ENCODE measurements around the gene MARK3. TPM values are rescaled to one million over a fixed set of nuclear protein-coding genes. Genes with fewer than 3 reads are reported as not detected.

Gene MARK3
- total RNA-seq, 1 donor from 2014 or later: 124 TPM

DNA sequence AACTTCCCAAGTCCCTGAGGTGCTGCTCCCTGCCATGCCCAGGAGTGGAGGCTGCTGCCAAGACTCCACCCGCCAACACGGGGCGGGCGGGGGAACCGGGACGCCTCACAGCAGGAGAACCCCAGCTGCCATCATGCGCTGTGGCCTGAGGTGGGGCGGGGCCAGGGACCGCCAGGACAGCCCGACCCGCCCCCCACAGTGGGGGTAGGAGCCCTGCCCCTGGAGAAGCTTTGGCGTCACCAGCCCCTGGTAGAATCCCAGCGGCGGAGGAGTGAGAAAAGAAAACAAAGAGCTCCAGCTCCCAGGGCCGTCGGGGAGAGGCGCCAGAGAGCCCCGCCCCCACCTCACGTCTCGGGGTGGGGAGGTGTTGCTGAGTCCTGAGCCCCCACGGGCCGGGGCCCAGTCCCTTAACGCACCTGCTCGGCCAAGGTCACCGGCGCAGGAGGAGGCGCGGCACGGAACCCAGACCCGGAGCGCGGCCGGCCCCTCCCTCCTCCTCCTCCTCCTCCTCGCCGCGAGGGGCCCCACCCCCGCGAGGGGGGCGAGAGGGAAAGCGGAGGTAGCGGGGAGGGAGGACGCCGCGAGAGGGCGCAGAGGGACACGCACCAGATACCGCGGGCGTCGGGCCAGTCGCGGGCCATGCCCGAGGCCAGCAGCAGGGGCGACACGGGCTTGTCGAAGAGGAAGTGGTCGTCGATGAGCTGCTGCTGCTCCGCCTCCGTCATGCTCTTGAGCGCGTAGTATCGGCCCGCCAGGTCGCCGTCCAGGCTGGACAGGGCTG is 135.6 kb downstream of the MARK3 start:
- no peak overlapping the region for H3K9ac ChIP-seq (ENCODE audit: low read length)
- peak overlapping the region; percentile 23 for H3K4me3 ChIP-seq (ENCODE audit: insufficient read depth, low read depth, low read length)
- H3K27me3 Mint-ChIP-seq (ENCODE audit: low read depth, unreplicated experiment): peaks cover 6% of the 10 kb centered on the region
- H3K4me1 ChIP-seq (ENCODE audit: insufficient read depth, low read length): peaks cover 34% of the 10 kb centered on the region
- H2AFZ ChIP-seq (ENCODE audit: low read depth, low read length): no peak overlapping the region
- H3K27ac ChIP-seq (ENCODE audit: low read depth, low read length): no peak overlapping the region
- no peak for DNase-seq (ENCODE audit: low read depth)
- H3K36me3 ChIP-seq (ENCODE audit: insufficient read depth, low read length): no peaks in the 10 kb centered on the region
- FAIRE-seq: no peak
- peaks cover 21% of the 10 kb centered on the region for H3K4me1 Mint-ChIP-seq (ENCODE audit: low read depth, unreplicated experiment)
- peaks cover 14% of the 10 kb centered on the region for H3K27me3 ChIP-seq (ENCODE audit: insufficient read depth, low read length)
- no peaks in the 10 kb centered on the region for H3K79me2 ChIP-seq (ENCODE audit: insufficient read depth, low read length)
- H4K20me1 ChIP-seq (ENCODE audit: insufficient read depth, low read length): peaks cover 47% of the 10 kb centered on the region
- H3K9me3 Mint-ChIP-seq (ENCODE audit: unreplicated experiment): no peaks in the 10 kb centered on the region
- no peaks in the 10 kb centered on the region for H3K9me3 ChIP-seq (ENCODE audit: insufficient read depth, low read depth, low read length)
- H3K27ac Mint-ChIP-seq (ENCODE audit: unreplicated experiment): no peak overlapping the region
- H3K4me3 Mint-ChIP-seq (ENCODE audit: unreplicated experiment): no peak overlapping the region
- H3K4me2 ChIP-seq (ENCODE audit: low read length): peak overlapping the region; percentile 80
- no peaks in the 10 kb centered on the region for H3K36me3 Mint-ChIP-seq (ENCODE audit: low read depth, unreplicated experiment)
- peak; percentile 43 for TF ChIP-seq EZH2 (IDR thresholded peaks at IDR 0.05; ENCODE audit: insufficient read depth, low read length)
- TF ChIP-seq, protein P1, sequence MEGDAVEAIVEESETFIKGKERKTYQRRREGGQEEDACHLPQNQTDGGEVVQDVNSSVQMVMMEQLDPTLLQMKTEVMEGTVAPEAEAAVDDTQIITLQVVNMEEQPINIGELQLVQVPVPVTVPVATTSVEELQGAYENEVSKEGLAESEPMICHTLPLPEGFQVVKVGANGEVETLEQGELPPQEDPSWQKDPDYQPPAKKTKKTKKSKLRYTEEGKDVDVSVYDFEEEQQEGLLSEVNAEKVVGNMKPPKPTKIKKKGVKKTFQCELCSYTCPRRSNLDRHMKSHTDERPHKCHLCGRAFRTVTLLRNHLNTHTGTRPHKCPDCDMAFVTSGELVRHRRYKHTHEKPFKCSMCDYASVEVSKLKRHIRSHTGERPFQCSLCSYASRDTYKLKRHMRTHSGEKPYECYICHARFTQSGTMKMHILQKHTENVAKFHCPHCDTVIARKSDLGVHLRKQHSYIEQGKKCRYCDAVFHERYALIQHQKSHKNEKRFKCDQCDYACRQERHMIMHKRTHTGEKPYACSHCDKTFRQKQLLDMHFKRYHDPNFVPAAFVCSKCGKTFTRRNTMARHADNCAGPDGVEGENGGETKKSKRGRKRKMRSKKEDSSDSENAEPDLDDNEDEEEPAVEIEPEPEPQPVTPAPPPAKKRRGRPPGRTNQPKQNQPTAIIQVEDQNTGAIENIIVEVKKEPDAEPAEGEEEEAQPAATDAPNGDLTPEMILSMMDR (IDR thresholded peaks at IDR 0.05; ENCODE audit: insufficient read depth, low read depth, low read length): peak; percentile 5

DNA sequence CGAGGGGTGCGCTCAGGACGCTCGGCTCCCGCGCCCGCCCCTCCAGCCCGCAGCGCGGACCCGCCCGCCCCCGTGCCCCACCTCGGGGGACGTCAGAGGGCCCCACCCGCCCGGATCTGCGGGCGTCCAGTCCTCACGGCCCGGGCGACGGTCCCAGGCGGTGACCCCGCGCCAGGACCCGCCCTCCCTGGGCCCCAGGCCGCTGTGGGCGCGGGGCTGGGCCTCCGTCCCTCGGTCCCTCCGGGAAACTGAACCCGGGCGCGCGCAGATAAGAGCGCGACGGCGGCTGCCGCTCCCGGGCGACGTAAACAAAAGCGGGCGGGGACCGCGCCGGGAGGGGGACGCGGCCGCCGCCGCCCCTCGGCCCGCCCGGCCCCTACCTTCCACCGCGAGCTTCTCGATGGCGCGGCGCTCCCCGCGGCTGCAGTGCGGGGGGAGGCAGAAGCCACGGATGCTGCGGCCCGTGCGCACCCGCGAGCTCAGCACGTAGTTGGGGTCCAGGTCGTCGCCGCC is 136.3 kb downstream of the MARK3 start:
- Mint-ChIP-seq H3K4me3 (ENCODE audit: unreplicated experiment) (no peak overlapping the region), H3K27me3 (ENCODE audit: low read depth, unreplicated experiment) (peaks cover 6% of the 10 kb centered on the region), H3K27ac (ENCODE audit: unreplicated experiment) (no peak overlapping the region), H3K4me1 (ENCODE audit: low read depth, unreplicated experiment) (peaks cover 17% of the 10 kb centered on the region), H3K9me3 (ENCODE audit: unreplicated experiment) (no peaks in the 10 kb centered on the region), H3K36me3 (ENCODE audit: low read depth, unreplicated experiment) (no peaks in the 10 kb centered on the region)
- Histone ChIP-seq H3K79me2 (ENCODE audit: insufficient read depth, low read length) (no peaks in the 10 kb centered on the region), H3K9ac (ENCODE audit: low read length) (no peak overlapping the region), H3K9me3 (ENCODE audit: insufficient read depth, low read depth, low read length) (no peaks in the 10 kb centered on the region), H3K4me3 (ENCODE audit: insufficient read depth, low read depth, low read length) (no peak overlapping the region), H3K36me3 (ENCODE audit: insufficient read depth, low read length) (no peaks in the 10 kb centered on the region), H3K4me1 (ENCODE audit: insufficient read depth, low read length) (peaks cover 34% of the 10 kb centered on the region), H2AFZ (ENCODE audit: low read depth, low read length) (no peak overlapping the region), H3K27me3 (ENCODE audit: insufficient read depth, low read length) (peaks cover 14% of the 10 kb centered on the region), H3K4me2 (ENCODE audit: low read length) (peak overlapping the region; percentile 80), H4K20me1 (ENCODE audit: insufficient read depth, low read length) (peaks cover 44% of the 10 kb centered on the region), H3K27ac (ENCODE audit: low read depth, low read length) (no peak overlapping the region)
- TF ChIP-seq EZH2 (IDR thresholded peaks at IDR 0.05; ENCODE audit: insufficient read depth, low read length): peak; percentile 70
- TF ChIP-seq, protein P1 (IDR thresholded peaks at IDR 0.05; ENCODE audit: insufficient read depth, low read depth, low read length): no peak
- no peak for FAIRE-seq
- DNase-seq (ENCODE audit: low read depth): no peak
